GM10266 (cell line): ENCODE measurements around the gene RPH3AL.
"Not testable (repeated sequence)": the region's sequence is repeated elsewhere in the genome, so short reads cannot be mapped to it uniquely, and the experiment has no call there.

Source experiments
- DNase-seq: peaks from one replicate; pipeline ENCODE4 v3.0.0; 2012; ENCODE audit errors: extremely low spot score
- TF ChIP-seq, protein P1 (sequence below): IDR thresholded peaks from 2 replicates; pipeline ENCODE4 v1.5.1; 2012; ENCODE audit warnings: mild to moderate bottlenecking, low read depth; ENCODE audit not compliant: control insufficient read depth, insufficient read depth; ENCODE audit errors: missing control alignments

The RPH3AL gene

DNA sequence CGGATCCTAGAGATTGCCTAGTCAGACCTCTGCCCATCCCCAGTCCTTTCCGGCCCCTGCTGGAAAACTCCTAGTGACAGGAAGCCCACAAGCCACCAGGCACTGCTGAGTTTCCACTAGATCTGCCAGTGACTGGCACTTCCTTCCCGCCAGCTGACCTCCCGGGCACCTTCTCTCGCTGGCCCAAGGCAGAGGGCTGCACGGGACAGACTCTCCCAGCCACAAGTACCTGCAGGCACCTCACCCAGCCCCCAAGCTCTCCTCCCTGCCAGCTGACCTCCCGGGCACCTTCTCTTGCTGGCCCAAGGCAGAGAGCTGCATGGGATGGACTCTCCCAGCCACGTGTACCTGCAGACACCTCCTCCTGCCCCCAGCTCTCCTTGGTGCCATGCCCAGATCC is 104.8 kb downstream of the RPH3AL start:
- TF ChIP-seq, protein P1, sequence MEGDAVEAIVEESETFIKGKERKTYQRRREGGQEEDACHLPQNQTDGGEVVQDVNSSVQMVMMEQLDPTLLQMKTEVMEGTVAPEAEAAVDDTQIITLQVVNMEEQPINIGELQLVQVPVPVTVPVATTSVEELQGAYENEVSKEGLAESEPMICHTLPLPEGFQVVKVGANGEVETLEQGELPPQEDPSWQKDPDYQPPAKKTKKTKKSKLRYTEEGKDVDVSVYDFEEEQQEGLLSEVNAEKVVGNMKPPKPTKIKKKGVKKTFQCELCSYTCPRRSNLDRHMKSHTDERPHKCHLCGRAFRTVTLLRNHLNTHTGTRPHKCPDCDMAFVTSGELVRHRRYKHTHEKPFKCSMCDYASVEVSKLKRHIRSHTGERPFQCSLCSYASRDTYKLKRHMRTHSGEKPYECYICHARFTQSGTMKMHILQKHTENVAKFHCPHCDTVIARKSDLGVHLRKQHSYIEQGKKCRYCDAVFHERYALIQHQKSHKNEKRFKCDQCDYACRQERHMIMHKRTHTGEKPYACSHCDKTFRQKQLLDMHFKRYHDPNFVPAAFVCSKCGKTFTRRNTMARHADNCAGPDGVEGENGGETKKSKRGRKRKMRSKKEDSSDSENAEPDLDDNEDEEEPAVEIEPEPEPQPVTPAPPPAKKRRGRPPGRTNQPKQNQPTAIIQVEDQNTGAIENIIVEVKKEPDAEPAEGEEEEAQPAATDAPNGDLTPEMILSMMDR = no peak
- no peak for DNase-seq

GRCh38 chr17:246851-247421 is 105.7 kb downstream of the RPH3AL start:
- DNase-seq = no peak
- TF ChIP-seq, protein P1 = no peak

DNA sequence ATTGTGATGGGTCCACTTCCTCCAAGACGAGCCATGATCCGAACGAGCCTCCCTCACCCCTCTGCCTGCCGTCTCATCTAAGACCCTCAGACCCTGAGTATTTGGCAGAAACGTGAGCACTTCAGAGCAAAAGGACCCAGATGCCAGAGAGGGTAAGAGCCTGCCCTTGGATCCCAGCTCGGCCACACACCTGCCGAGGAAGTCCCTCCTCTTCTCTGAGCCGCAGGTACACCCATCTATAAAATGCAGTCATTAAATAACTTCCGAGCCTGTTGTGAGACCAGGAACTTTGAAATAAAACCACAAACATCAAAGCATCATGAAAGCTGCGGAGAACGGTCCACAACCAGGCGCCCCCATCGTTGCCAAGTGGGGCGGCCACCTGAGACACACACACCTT is 106.4 kb downstream of the RPH3AL start:
- no peak for DNase-seq
- TF ChIP-seq, protein P1 = no peak

- TF ChIP-seq, protein P1 = no peak
- no peak for DNase-seq
Measured at GRCh38 chr17:245611-246010, 107.0 kb downstream of the RPH3AL start.

DNA sequence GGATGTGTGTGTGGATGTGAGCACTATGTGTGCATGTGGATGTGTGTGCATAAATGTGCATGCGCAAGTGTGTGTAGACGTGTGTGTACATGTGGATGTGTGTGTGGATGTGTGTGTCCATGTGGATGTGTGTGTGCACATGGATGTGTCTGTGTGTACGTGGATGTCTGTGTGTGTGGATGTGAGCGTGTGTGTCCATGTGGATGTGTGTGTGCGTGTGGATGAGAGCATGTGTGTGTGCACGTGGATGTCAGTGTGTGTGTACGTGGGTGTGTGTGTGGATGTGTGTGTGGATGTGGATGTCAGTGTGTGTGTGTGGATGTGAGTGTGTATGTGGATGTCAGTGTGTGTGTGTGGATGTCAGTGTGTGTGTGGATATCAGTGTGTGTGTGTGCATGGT is 107.6 kb downstream of the RPH3AL start:
- TF ChIP-seq, protein P1 = no peak
- DNase-seq = no peak

- not testable (repeated sequence) for DNase-seq
Measured at GRCh38 chr17:243924-244323, 108.7 kb downstream of the RPH3AL start.

DNA sequence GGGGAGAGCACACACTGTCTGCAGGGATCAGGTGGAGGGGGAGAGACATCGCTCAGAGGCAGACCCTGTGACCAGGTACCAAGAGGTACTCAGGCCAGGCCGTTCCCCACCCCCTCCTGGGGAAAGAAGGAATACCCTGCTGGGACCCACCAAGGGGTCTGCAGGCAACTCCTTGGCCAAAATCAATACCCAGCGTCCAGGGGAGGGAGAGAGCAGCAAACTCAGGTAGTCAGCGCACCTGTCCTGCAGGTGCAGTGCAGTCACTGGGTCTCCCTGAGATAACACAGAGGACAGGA is 113.7 kb downstream of the RPH3AL start:
- no peak for DNase-seq
- TF ChIP-seq, protein P1 = no peak
